ENCODE data around the gene KRT79.

DNA sequence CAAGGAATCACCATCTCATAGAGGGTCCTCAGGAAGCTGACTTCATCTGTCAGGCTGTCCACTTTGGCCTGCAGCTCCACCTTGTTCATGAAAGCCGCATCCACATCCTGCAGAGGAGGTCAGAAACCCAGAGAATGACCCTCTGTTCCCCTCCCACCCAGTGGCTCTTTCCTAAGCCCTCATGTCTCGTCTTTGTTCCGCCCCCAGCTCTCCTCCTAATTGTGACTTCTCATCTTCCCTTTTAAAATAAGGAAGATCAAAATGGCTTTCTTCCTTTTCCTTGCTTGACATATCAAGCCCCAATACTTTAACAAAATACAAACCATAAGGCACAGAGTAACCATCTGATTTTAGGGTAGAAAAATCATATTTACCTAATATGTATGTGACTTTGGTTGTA lies 61.3 kb downstream of the KRT79 start:
- TF ChIP-seq, protein P1, sequence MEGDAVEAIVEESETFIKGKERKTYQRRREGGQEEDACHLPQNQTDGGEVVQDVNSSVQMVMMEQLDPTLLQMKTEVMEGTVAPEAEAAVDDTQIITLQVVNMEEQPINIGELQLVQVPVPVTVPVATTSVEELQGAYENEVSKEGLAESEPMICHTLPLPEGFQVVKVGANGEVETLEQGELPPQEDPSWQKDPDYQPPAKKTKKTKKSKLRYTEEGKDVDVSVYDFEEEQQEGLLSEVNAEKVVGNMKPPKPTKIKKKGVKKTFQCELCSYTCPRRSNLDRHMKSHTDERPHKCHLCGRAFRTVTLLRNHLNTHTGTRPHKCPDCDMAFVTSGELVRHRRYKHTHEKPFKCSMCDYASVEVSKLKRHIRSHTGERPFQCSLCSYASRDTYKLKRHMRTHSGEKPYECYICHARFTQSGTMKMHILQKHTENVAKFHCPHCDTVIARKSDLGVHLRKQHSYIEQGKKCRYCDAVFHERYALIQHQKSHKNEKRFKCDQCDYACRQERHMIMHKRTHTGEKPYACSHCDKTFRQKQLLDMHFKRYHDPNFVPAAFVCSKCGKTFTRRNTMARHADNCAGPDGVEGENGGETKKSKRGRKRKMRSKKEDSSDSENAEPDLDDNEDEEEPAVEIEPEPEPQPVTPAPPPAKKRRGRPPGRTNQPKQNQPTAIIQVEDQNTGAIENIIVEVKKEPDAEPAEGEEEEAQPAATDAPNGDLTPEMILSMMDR (IDR thresholded peaks at IDR 0.05; ENCODE audit: poor library complexity), result no peak
- TF ChIP-seq EZH2 (IDR thresholded peaks at IDR 0.05; ENCODE audit: borderline replicate concordance), result no peak
- no peak for TF ChIP-seq EZH2phosphoT487 (IDR thresholded peaks at IDR 0.05; ENCODE audit: low read depth, severe bottlenecking, unreplicated experiment)
